Renal pelvis (tissue), 4 donors: ENCODE results near the gene ZNF592. TPM values are rescaled to one million over a fixed set of nuclear protein-coding genes. Genes with fewer than 3 reads are reported as not detected.

Experiments used
- DNase-seq: peaks from one replicate; pipeline ENCODE4 v3.0.0-alpha.2; 2013
- polyA plus RNA-seq, 3 donors: library from polyadenylated mRNA; unstranded; fragments of 120-200 nt; gene quantifications; one replicate each; pipeline ENCODE4 v1.2.1, GENCODE V29; 2013; ENCODE audit not compliant: insufficient read length in 3 of 3

ZNF592 gene
- polyA plus RNA-seq, 3 donors = 32.4 to 39.5 (median 33.9) TPM

GRCh38 chr15:84799511-84800187, 51.3 kb downstream of the ZNF592 start:
- no peak for DNase-seq

DNA sequence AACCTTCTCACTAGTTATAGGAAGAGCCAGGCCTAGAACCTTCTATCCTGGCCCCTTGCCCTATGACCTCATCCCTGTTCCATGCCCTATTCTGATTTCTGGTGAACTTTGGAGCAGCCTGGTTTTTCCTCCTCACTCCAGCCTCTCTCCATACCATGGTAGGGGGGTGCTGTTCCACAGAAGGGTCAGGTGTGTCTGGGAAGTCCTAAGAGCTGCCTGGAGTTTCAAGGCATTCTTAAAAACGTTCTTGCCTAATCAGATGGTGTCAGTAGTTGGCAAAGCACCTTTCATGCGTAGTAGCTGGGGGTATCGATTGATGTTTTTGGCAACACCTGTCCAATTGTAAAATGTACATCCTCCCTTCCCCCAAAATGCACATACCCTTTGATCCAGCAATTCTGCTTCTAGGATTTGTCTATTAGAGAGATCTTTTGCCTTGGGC, 52.0 kb downstream of the ZNF592 start:
- no peak for DNase-seq

- no peak for DNase-seq
Measured at GRCh38 chr15:84804005-84804900, 55.9 kb downstream of the ZNF592 start.

DNA sequence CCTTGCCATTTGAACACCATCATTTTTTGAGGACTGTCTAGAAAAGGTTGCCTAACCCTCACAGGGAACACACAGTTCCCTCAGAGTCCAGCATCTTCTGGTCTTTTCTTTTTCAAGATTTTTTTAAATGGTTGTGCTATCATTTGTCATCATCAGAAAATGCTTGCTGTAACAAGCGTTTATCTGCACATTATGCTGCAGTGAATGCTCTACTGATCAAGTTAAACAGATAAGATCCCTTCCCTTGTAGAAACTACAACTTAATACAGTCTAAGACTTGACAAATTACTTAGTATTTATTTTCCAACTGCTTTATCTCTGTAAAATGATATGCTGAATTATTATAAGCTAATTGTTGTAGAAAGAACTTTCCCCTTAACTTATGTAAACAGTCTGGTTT, 56.8 kb downstream of the ZNF592 start:
- no peak for DNase-seq

DNA sequence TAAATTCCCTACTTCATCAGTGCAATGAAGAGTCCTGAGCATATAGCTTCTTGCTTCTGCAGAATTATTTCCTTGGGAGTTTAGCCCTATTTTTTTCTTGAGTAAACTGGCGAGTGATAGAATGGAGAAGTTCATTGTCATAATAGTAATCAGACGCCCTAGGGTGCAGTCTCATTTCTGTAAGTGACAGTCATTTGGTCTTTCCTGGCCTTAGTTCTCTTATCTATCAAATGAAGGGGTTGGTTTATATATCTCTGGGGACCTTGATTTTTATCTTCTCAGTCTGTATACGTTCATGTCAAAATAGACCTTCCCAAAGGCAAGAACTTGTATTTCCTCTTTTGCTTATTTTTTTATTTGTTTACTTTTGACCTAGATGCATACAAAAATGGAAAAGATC, 58.8 kb downstream of the ZNF592 start:
- no peak for DNase-seq

DNA sequence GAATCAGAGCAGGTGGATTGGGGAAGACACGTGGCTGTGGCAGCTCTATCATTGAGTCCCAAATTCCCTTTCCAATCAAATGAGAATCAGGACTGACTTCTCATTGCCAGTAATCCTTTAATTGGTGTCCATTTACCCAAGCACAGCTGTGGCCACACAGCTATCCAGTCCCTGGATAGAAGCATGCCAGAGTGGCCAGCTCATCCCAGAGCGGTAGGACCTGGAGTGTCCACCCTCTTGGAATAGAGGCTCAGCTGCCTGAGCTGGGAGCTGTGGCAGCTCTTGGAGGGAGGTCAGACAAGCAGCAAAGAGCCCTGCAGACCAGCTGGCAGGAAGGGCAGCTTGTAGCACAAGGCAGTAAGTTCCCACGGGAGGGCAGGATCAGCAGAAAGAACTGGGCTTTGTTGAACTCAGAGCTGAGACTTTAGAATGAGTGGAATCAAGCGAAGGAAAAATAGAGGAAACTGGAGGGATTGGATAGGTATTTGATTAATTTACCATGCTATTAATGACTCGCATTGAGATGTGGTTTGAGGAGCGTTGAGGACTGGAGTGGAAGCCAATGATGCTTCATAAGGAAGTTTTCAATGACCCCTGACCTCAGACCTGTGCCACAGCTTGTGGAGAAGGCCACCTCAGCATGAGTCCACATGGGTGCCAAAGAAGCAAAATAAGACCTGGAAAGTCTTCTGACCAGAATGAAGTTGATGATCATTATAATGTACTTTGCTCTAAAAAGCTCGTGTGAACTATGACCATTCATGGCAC, 61.9 kb downstream of the ZNF592 start:
- no peak for DNase-seq

DNA sequence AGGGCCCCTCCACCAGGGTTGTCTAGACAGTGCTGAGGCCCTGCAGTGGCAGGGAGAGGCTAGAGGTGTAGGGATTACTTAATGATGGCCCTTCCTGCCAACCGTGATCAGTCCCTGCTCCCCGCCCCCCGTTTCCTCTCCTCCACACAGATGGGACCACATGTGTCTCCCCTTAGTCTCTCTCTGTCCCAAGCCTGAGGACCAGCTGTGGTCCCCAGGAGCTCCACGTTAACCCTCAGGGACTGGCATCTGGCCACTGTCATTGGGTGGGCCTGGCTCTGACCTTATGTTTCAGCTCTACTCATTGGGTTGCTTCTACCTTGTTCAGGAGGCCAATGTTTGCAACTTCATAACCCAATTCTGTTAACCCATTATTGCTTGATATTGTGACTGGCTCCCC, 62.8 kb downstream of the ZNF592 start:
- no peak for DNase-seq

GRCh38 chr15:84811828-84812227, 63.4 kb downstream of the ZNF592 start:
- no peak for DNase-seq

DNA sequence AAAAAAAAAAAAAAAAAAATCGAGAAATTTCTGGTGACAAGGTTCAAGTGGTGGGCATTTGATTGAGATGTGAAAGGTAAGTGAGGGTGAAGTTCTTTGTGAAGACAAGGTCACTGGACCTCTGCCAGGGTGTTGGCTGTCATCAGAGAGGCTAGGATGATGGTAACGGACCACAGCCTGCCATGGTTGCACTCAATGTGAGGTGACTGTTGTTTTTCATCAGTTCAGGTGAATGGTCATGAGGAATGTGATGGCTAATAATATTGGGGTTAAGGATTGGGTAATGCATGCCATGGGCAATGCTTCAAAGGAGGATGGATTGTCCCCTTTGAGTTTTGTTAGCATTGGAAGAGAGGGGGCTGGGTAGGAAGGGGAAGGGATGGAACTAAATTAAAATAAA, 64.5 kb downstream of the ZNF592 start:
- DNase-seq = no peak

DNA sequence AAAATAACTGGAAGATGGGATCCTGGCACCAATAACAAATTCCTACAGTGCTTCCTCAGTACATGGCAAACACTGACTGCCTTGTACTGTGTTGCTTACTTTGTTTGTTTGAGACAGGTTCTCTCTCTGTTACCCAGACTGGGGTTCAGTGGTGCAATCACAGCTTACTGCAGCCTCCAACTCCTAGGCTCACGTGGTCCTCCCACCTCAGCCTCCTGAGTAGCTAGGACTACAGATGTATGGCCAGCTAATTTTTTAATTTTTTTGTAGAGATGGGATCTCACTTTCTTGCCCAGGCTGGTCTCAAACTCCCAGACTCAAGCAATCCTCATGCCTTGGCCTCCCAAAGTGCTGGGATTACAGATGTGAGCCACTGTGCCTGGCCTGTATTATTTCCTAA, 65.0 kb downstream of the ZNF592 start:
- no peak for DNase-seq

GRCh38 chr15:84813931-84814330, 65.5 kb downstream of the ZNF592 start:
- DNase-seq = no peak

DNA sequence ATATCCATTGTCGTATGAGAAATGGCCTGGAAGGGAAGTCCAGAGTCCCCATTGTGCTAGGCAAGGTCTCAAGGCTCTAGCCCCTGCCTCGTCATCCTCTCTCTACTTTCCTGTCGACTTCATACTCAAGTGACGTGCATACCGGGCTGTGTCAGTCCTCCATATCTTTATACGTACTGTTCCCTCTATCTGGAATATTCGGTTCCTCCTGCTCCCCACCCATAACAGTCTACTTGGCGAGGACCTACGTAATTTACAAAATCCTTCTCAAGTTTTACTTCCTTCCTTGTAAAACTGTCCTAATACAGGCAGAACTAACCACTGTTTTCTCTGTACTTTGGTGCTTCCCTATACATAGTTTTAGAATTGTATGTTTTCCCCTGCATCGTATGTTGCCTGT, 66.5 kb downstream of the ZNF592 start:
- DNase-seq = no peak

DNA sequence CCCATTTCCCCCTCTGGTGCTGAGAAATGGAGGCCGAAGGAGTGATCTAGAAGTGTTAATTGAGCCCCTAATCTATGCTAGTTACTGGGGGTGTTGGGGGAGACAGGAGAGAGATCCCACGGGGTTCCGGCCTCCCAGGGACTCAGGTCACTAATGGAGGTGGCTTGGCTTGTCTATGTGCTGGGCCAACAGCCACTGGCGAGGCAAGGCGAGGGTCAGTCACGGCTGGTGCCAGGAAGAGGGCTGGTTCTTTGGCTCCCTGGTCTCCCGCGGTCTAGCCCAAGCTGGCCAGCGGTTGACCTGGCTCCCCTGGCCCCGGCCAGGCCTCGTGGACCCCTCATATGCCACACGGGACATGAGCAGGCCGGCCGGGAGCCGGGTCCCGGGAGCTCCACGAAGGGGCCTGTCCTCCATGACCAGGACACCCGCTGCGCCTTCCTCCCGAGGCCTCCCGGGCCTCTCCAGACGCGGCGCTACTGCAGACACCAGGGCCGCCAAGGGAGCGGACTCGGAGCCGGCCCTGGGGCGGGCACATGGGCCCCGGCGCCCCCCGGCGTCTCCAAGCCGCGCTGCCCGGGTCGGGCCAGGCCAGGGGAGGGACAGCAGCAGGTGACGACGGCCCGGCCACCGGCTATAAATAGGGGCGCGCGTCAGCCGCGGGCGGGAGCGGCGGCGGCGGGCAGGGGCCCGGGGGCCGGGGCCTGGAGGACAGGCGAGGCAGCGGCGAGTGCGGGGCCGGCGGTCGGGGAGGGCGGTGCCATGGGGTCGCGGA, 68.5 kb downstream of the ZNF592 start, which contains the start of gene ALPK3:
Gene ALPK3, plus strand, starts transcription at position 663 of the 772 bp plus-strand sequence. Its CDS starts 97 bp downstream, at position 760.
- DNase-seq = peak; percentile 58

GRCh38 chr15:84817466-84818081, 69.2 kb downstream of the ZNF592 start:
- peak; percentile 48 for DNase-seq

GRCh38 chr15:84818261-84819131, 70.1 kb downstream of the ZNF592 start:
- DNase-seq = peak; percentile 39

DNA sequence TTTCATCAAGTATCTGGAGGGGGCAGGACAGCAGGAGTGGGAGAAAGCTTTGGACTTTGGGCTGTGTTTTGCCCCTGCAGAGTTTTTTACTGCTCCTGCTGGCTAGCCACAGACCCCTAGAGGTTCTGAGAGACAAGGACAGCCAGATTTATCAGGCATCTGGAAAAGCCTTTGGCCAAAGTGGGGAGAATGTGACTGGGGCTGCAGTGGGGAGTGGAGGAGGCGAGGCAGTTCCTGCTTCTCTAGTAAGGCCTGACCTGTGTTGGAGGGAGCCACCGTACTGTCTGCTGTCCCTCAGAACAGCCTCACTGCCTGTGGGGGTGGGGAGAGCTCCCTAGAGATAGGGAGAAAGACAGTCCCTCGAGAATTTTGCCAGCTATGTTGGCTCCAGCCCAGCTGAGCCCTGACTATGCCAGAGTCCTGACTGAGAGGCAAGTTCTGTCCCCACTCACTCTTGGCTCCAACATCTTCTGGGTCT, 70.9 kb downstream of the ZNF592 start:
- no peak for DNase-seq

DNA sequence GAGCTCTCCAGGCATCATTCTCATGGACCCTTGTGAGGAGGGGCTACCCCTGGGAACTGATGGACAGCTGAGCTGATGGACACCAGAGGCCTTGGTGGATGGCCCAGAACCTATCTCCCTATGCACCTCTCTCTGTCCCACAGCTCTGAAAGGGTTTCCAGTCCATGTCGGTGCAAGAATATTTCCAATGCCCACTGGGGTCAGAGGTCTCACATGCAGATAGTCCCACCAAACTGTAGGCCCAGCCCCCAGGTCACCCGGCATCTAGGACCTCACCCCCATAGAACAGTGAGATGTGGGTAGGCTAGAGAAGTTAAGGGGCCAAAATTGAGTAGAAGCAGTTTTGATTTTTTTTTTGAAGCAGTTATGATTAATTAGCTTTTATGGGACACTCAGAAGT, 71.4 kb downstream of the ZNF592 start:
- no peak for DNase-seq

GRCh38 chr15:84821501-84822021, 73.2 kb downstream of the ZNF592 start:
- DNase-seq = peak; percentile 70

- DNase-seq = no peak
Measured at GRCh38 chr15:84822653-84823281, 74.4 kb downstream of the ZNF592 start.
